Activated naive CD4-positive, alpha-beta T cell treated with Interleukin-2 at 50 U/mL for 16 hours (primary cell): ENCODE measurements around the gene ONECUT3.

Experiments used
- DNase-seq: peaks from one replicate; pipeline ENCODE4 v3.0.0-alpha.2; 2020

ONECUT3 gene

DNA sequence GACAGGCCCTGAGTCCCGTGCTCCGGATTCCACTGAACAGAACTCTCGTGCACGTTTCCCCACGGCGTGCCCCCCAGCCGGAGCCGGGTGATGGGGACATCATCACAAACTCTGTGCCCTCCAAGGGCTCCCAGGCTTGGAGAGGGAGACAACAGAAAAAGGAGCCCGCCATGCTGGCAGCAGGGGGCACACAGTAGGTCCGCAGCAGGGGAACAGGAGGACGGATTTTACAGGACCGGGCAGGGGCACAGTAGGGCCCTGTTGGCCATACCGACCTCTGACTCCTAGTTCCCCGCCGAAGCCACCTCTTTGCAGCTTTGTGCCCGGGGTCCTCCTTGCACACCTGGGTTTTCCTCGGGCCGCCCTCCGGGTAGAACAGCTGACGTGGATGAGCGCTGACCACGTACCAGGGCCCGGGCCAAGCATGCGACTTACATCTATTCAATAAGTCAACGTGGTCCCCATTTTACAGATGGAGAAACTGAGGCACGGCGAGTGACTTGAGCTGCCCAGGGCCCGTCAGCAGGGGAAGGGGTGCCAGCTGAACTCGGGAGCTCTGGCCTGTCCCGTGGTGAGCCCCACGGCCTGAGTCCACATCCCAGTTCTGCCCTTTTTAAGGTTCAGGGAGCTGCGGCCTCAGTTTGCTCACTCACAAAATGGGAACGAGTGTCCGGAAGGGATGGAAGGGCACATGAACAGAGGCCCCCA, 10.2 kb upstream of the ONECUT3 start:
- no peak for DNase-seq

DNA sequence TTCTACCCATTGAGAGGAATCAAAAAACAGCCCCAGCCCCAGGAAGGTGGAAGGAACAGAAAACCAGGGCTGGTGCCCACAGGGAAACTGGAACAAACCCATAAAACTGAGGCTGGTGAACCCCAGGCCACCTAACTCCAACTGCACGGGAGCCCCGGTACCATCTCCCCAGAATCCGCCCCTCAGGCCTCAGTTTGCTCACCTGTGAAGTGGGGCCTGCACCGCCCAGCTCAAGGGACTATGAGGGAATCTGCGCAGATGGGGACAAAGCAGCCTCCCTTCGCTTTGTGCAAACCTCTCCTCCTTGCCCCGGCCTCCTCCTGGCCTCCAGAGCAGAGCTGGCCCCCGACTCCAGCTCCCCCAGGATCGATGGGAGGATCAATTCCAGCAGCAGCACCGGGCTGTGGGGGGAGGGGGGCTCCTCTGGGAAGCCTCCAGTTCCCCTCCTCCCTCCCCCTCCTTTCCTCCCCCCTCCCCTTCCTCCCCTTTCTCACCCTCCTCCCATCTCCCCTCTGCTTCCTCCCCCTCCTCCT, 9.1 kb upstream of the ONECUT3 start:
- DNase-seq = no peak

DNA sequence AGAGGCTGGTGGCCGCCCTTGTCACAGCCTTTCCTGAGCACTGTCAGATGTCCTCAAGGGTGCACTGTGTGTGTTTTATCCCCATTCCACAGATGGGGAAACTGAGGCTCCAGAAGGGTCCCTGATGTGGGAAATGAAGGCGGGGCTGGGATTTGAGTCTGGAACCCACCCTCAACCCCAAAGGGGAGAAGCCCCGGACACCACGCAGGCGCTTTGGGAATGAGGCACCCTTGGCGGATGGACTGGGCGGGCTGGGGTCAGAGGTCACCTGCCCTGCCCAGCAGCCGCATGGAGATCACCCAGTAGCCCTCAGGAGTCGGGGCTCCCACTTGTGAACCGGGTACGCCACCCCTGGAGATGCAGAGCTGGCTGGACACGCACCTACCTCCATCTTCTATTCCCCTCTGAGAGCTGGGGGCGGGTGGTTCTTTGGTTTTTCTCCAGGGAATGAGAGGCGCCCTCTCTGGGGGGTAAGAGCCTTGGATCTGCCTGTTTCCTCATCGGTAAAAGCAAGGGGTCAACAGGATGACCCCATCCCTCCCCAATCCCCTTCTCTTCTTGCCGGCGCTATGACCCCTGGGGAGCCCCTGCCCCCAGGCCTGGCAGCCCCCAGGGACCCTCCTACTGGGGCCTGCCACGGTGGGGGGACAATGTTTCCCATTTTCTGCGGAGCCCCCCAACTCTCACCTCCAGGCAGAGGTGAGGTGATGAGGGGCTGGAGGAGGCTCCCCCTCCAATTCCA, 8.3 kb upstream of the ONECUT3 start:
- no peak for DNase-seq

DNA sequence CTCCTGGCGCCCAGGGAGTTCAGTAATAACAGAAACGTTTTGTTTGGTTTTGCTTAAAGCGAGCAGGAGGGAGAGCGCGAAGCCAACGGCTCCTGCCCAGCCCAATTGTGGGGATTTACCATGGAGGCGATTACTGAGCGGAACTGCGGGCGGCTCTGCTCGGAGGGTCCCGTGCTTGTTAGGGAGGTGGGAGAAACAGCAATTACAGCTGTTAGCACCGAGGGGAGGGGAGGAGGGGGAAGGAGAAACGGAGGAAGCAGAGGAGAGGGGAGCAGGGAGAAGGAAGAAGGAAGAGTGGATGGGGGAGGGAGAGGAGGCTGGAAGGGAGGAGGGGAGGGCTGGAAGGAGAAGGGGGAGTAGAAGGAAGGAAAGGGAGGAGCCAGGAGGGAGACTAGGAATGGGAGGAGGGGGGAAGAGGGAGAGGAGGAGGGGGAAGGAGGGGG, 7.7 kb upstream of the ONECUT3 start:
- DNase-seq = no peak

DNA sequence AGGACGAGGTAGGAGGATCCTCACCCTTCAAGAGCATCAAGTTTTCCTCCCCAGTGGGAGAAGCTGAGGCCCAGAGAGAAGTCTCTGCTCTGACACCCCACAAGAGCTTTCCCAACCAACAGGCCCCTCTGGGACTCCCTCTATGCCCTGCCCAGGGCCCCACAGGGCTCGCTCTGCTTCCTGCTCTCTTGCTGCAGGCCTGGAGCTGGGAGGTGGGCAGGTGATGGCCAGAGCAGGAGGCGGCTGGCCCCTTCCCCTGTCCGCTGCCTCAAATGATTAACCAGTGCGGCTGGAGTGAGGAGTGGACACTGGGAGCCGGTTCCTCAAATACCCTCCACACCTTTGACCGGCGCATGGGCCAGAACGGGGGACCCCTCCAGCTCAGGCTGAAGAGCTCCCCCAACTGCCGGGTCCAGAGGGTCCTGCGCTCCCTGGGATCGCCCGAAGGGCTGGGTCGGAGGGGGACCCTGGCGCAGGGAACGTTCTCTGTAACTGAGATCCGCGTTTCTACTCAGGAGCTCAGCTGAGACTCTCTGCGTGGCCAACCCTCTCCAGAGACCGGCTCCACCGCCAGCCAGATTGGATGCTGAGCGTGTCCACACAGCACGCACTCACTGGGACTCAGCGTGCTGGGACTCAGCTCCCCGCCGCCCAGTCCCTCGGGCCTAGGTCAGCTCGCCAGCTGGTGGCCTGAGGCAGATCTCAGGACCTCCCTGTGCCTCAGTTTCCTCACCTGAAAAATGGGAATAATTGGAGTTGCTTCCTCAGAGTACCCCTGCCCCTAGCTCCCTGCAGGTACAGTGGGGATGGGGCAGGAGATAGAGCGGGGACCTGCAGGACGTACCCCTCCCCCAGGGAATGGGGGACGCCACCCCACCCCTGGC, 6.7 kb upstream of the ONECUT3 start:
- DNase-seq = no peak

DNA sequence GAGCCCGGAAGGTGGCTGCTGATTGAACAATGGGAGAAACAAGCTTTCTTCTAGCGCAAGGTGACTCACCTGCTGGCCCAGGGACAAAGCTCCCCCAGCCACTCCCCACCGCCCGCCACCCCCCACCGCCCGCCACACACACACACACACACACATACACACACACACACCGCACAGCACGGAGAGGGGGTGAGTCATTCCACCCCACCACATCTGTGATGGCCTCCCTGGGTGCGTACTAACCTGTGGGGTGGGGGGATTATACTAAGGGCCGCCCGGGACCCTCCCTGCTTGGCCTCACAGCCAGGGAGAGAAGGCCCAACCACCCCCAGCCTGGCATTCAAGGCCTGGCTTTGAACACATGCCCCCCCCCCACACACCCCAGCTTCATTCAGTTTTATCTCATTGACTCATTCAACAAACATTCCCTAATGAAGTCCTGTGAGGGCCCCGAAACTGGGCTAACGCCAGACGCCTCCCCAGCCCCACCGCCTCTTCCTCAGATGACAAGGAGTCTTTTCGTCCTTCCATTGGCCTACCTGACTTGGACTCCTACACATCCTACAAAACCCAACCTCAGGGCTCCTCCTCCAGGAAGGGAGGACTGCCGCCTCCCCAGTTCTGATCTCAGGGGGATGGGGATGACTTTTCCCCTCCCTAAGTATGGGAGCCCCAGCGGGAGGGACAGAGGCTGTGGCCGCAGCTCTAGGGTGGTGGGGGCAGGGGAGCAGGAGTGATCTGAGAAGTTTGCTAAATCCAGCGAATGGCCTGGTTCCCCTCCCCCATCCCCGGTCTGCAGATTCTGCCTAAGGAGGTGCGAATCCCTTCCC, 5.8 kb upstream of the ONECUT3 start:
- peak; percentile 49 for DNase-seq

DNA sequence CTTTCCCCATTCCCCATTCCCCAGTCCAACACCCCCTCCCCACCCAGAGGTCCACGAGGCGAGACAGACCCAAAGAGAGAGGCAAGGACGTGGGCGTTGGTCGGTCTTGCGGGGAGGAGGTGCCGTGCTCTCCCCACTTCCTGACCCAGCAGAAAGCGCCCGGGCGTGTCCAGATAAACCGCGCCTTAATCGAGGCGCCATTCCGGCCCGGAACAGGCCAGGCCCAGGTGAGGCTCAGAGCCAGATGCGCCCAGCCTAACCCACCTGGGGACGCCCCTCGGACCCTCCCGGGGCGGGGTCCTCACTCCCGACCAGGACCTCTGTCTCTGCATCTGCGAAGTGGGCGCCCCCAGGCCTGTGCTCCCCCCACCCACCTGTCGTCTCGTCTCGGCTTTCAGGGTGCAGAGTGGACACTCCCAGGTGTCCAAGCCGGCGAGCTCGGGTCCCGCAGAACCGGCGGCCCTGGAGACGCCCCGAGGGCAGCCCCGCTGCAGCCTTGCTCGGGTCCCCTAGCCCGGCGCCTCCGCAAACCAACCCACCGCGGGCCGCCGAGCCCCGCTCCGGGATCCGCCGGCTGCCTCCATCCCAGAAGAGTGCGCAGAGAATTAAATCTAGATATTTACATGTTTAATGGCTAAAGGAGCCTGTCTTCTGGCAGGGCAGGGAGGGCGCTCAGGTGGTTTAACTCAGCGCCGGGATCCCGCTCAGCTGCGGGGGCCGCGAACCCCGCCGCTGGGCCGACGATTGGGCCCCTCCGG, 5.0 kb upstream of the ONECUT3 start:
- no peak for DNase-seq

DNA sequence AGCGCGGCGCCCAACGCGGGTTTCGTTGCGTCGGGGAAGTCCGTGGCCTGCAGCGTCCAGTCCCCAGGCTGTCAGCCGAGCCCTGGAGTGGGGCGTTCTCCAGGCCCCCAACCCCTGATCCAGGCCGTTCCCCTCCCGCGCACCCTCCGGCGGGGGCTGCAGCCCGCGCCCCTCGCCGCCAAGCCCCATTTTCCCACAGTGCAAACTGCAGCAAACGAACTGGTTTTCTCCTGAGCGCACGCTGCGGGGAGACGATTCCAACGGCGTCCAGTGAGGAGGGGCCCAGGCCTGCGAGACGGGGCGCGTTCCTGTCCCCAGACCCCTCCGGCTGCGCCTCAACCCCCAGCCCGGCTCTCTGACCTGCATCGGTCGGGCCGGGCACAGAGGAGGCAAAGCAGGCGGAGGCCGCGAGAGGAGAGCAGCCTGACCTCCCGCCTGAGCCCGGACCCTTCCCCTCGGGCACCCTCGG, 4.4 kb upstream of the ONECUT3 start:
- DNase-seq = no peak

DNA sequence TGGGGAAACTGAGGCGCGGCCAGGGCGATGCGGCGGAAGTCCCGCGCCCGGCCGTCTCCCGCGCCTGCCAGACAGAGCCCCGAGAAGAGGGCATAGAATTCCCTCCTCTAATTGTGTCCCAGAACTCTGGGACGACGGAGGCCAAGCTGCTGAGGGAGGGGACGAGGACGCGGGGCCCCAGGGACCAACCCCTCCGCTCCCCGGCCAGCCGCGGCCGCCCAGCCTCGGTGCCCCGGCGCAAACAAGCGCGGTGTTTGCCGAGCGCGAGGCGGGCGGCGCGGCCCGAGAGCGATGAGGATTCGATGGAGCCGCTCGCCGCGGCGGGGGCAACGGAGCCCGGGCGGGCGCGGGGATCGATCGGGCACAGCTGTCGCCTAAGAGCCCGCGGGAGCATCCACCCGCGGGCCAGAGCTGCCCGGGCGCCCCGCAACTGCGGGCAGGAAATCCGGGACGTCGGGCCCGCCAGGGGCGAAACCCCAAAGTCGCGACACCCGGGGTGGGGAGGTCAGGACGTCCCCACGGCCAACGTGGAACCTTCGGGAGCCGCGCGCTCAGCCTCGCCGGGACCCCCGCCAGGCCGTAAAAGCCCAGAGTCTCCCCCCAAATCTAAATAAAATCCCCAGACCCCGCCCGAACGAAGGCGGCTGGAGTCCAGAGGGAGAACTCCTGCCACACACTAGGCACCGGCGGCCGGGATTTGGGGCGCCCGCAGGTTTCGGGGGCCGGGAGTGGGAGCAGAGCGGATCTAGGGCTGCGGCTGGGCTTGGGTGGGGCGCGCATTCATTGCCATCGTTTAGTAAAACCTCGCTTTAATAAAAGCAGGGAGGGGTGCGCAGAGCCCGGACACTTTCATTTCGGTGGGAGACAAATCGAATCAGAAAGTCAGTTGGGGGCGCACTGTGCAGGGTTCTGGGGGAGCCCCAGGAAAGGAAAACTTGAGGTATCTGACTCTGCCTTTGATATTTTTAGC, 3.6 kb upstream of the ONECUT3 start:
- DNase-seq = no peak

DNA sequence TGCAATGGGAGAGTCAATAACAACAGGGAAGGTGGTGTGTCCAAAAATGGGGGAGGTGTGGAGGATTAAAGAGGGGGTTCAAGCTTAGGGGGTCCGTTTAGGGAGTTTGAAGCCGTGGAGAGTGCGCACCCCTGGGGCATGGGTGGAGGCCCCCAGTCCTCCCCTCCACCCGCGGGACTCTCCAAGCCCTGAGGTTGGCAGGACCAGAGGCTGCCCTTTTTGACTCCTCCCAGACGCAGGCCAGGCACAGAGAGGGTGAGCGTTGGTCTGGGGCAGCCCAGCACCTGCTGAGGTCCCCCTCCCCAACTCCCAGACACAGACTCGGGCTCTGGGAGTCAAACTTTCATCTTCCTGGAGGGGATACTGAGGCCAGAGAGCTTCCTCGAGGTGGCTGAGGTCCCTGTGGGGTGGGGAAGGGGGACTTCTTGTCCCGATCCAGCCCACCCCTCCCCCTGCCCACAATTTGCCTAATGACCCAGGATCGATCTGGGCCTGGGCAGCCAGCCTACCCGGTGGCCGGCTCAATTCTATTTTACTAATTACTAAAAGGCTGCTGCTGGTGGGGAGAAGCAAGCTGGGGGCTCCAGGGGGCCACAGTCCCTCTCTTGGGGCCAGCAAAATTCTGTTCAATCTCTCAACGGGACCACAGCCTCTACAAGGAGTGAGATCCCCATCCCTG, 2.8 kb upstream of the ONECUT3 start:
- DNase-seq = no peak

DNA sequence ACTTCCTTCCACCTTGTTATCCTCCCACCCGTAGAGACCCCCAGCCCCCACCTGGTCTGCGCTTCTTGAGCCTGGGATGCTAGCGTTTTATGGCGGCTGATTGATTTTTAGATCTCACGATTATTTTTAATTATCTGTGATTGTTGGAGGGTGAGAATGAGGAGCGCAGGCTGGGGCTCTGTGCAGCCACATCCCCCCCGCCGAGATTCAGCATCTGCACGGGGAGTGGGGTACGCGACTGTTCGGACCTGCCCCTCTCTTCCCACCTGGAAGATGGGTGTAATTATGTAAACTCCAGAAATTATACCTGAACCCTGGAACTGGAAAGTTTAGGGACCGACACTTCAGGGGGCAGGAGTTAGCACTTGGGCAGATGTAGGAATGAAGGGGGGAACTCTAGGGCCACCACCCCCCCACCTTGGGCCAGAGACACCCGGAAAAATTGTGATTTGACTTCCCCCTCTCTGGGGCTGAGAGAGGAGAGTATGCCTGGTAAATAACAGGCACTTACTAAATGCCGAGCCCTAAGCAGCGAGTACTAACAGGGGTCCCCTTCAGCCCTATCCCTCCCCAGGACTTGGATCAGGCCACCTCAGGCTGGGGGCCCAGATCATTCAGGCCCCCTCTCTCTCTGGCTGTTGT, 1.8 kb upstream of the ONECUT3 start:
- DNase-seq = no peak

DNA sequence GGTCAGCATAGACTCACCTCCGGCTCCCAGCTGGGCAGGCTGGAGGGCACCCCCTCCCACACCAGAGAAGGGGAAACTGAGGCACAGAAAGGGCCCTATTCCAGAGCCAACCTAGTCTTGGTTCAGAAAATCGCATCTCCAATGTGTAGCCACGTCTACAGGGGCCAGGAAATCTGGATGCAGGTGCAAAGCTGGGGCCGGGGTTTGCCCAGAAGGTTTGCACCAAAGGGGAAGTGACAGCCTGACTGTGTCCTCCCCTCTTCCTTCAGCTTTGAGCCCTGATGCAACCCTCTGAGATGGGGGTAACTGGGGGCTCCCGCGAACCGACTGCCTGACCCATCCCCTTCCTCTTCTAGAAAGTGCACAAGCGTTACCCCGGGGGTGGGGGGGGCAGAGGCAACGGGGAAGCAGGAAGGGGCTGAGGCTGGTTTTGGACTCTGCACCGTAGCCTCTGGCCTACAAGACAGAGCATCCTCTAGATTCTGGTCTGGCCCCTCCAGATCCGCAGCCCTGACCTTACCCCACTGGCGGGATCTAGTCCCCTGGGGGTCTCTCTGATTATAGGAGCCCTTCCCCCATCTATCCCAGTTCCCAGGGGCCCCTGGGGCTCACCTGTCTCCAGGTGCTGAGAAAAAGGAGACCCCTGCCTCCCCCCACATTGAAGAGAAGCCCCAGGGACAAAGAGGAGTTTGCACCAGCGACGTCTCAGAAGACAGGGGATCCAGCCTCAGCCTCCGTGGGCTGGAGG, 1.1 kb upstream of the ONECUT3 start:
- no peak for DNase-seq

DNA sequence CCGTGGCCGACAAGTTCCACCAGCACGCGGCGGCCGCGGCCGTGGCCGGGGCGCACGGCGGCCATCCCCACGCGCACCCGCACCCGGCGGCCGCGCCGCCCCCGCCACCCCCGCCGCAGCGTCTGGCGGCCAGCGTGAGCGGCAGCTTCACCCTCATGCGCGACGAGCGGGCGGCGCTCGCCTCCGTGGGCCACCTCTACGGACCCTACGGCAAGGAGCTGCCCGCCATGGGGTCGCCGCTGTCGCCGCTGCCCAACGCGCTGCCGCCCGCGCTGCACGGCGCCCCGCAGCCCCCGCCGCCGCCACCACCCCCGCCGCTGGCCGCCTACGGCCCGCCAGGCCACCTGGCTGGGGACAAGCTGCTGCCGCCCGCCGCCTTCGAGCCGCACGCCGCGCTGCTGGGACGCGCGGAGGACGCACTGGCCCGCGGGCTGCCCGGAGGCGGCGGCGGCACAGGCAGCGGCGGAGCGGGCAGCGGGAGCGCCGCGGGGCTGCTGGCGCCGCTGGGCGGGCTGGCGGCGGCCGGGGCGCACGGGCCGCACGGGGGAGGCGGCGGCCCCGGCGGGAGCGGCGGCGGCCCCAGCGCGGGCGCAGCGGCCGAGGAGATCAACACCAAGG, 821 bp downstream of the ONECUT3 start:
- no peak for DNase-seq

DNA sequence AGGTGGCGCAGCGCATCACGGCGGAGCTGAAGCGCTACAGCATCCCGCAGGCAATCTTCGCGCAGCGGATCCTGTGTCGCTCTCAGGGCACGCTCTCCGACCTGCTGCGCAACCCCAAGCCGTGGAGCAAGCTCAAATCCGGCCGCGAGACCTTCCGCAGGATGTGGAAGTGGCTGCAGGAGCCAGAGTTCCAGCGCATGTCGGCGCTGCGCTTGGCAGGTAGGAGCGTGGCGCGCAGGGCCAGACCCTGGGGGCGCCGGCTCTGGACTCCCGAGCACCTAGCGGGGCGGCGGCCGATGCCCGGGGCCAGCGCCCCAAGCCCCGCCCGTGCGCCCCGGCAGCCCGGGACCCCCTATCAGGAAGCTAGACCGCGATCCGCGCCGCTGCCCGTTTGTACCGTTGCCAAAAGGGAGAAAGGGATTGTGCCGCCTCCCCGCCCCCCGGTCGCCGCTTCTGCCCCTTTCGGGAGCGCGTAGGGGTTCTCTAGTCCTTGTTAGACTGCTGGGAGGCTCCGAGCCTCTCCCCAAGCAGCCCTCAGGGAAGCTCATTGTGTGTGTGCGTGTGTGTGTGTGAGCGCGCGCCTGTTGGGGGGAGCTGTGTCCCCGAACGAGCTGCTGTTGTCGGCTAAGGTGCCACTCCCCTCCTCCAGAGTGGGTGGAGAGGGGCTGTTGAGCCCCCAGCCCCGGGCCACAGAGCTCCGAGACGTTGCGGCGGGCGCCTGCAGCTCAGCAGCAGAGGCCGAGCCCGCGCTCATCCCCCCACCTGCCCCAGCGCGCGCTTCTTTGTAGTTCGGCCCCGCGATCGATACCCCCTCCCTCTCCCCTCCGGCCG, 1.5 kb downstream of the ONECUT3 start:
- DNase-seq = no peak

DNA sequence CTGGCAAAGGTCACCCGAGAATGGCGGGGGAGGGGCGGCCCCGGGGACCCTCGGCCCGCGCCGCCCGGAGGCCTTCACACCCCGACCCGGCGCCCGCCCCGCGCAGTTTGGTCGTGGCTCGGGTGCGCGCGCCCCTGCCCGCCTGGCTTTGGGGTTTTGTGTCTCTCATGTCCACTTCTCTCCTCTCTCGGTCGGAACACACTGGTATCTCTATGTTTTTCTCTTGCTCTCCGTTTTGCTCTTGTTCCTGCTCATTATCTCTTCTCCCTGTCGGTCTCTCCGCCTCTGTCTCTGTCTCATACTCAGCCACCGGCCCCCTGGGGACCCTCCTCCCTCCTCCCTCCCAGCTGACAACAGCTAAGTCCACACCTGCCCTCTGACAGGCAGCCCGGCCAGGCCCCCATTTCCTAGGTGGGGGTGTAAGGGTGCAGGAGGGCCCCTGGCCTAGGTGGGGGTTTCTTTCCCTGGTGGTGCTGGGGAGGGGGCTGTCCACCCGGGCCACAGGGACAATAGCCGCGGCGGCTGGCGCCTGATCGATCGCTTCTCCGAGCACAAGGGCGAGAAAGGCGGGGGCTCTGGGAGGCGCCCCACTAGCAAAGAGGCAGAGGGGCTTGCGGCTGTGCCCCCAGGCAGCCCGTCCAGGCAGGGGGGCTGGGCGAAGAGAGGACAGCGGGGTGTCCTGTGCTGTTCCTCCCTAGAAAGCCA, 2.3 kb downstream of the ONECUT3 start:
- DNase-seq = no peak

DNA sequence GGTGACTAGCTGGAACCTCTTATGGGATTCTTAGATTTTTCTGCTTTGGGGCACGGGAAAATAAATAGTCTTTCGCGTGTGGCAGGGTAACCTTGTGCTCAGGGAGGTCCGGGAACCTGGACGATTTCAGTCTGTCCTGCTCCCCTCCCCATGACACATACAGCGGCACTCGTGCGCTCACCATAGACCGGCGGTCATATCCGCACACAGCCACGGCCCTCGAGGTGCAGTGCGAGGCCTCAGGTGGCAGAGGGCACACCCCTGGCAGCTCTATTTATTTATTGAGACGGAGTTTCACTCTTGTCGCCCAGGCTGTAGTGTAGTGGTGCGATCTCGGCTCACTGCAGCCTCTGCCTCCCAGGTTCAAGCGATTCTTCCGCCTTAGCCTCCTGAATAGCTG, 3.0 kb downstream of the ONECUT3 start:
- DNase-seq = no peak
